ENCODE data around the gene TMEM165.

DNA sequence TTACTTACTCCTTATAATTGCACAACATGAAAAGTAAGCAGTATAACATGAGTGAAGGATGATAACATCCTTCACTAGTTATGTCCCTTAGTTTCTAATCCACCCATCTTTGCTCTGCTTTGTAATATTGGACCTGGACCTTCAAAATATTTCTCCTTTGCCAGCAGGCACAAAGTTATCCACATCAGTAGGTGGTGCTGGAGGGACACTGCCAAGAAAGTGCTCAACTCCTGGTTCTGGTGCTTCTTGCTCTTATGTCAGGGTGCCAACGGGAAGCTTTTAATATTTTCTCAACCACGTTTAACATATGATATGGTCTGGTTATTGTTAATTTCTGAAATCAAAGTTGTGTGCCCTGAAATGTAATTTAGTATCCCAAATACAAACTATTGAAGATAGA is 49.1 kb downstream of the TMEM165 start:
- no peak for TF ChIP-seq POLR2A (IDR thresholded peaks at IDR 0.05)
- TF ChIP-seq, protein P1, sequence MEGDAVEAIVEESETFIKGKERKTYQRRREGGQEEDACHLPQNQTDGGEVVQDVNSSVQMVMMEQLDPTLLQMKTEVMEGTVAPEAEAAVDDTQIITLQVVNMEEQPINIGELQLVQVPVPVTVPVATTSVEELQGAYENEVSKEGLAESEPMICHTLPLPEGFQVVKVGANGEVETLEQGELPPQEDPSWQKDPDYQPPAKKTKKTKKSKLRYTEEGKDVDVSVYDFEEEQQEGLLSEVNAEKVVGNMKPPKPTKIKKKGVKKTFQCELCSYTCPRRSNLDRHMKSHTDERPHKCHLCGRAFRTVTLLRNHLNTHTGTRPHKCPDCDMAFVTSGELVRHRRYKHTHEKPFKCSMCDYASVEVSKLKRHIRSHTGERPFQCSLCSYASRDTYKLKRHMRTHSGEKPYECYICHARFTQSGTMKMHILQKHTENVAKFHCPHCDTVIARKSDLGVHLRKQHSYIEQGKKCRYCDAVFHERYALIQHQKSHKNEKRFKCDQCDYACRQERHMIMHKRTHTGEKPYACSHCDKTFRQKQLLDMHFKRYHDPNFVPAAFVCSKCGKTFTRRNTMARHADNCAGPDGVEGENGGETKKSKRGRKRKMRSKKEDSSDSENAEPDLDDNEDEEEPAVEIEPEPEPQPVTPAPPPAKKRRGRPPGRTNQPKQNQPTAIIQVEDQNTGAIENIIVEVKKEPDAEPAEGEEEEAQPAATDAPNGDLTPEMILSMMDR (IDR thresholded peaks at IDR 0.05) = peak in 2 of 7 experiments; percentile 36 to 51

Measured in body of pancreas (tissue), 4 donors.